HepG2 (cell line): ENCODE results near the gene HECTD3.

ENCODE experiments used
- CBX2 ChIP-seq, 2 experiments: fragments of 200-600 bp in 1 of 2; sonication (generic); formaldehyde crosslinking in 1 of 2; IDR thresholded peaks; 2 replicates each; pipeline versions ENCODE4 v1.7.0 to v1.8.1; 2018 to 2022; ENCODE audit warnings: low read depth in 2 of 2, low read length in 1 of 2, mild to moderate bottlenecking in 1 of 2, missing genetic modification reagents in 1 of 2
- KLF15 ChIP-seq: sonication (generic); formaldehyde crosslinking; IDR thresholded peaks from 2 replicates; pipeline ENCODE4 v1.8.1; 2023; ENCODE audit warnings: borderline replicate concordance, mild to moderate bottlenecking, inconsistent platforms, missing genetic modification reagents, mixed read lengths
- MAFK ChIP-seq, 2 experiments: IDR thresholded peaks in 1 of 2; conservative IDR thresholded peaks in 1 of 2; 2 replicates each; pipeline ENCODE4 v1.6.1; 2011; ENCODE audit warnings: improper control_type of control experiment in 2 of 2, low read length in 2 of 2
- NR1H2 ChIP-seq: sonication (generic); formaldehyde crosslinking; IDR thresholded peaks from 2 replicates; pipeline ENCODE4 v1.8.1; 2022; ENCODE audit warnings: low read depth, missing genetic modification reagents, borderline replicate concordance
- POLR2A ChIP-seq, 2 experiments: IDR thresholded peaks; 2 replicates each; pipeline ENCODE4 v1.6.1; 2011; ENCODE audit warnings: low read depth in 2 of 2, low read length in 2 of 2, mild to moderate bottlenecking in 1 of 2, moderate library complexity in 1 of 2; ENCODE audit not compliant: insufficient read depth in 1 of 2
- YY1 ChIP-seq: IDR thresholded peaks from 2 replicates; pipeline ENCODE4 v1.6.1; 2011; ENCODE audit warnings: low read length, low read depth, moderate library complexity, mild to moderate bottlenecking; ENCODE audit not compliant: insufficient read depth, insufficient replicate concordance
- ZNF562 ChIP-seq: sonication (generic); formaldehyde crosslinking; IDR thresholded peaks from 2 replicates; pipeline ENCODE4 v1.8.0; 2022; ENCODE audit warnings: missing genetic modification reagents, borderline replicate concordance
- ZNF619 ChIP-seq: sonication (generic); formaldehyde crosslinking; IDR thresholded peaks from 2 replicates; pipeline ENCODE4 v1.4.0; 2020; ENCODE audit warnings: mild to moderate bottlenecking, missing genetic modification reagents
- ZSCAN5A ChIP-seq: sonication (generic); formaldehyde crosslinking; IDR thresholded peaks from 2 replicates; pipeline ENCODE4 v1.8.0; 2022; ENCODE audit warnings: mild to moderate bottlenecking, missing genetic modification reagents, borderline replicate concordance

- TF ChIP-seq ZSCAN5A (CRISPR knock-in tag) (no peak), NR1H2 (no peak), ZNF562 (CRISPR knock-in tag) (no peak), KLF15 (CRISPR knock-in tag) (no peak), YY1 (no peak), POLR2A (IDR thresholded peaks at IDR 0.05; ENCODE audit: insufficient read depth in 1 of 2, low read depth in 2 of 2, low read length in 2 of 2) (no peak), CBX2 (IDR thresholded peaks at IDR 0.05; ENCODE audit: low read depth, low read length) (no peak), CBX2 (CRISPR knock-in tag; IDR thresholded peaks at IDR 0.05; ENCODE audit: low read depth) (no peak), ZNF619 (no peak), MAFK (conservative IDR thresholded peaks at IDR 0.05 in 1 of 2, IDR thresholded peaks at IDR 0.05 in 1 of 2; ENCODE audit: low read length in 2 of 2) (no peak)
These were observed 7.4 kb downstream of the HECTD3 start for GRCh38 chr1:45003741-45004140.
